Measurements from ENCODE around the gene SYT17. TPM values are rescaled to one million over a fixed set of nuclear protein-coding genes. Genes with fewer than 3 reads are reported as not detected.

SYT17 gene
- total and polyA plus RNA-seq, 4 donors = 3.4 to 13.1 (median 8.6) TPM

GRCh38 chr16:19285431-19285830 is 117.4 kb downstream of the SYT17 start, which contains the start of gene CLEC19A:
CLEC19A (plus strand) TSS chr16:19285731; CDS start chr16:19285852, 121 bp downstream.
- no peak within 1 kb of the TSS for H3K27ac ChIP-seq (ENCODE audit: low read depth in 1 of 2, low read length in 1 of 2)
- no peaks in the 10 kb centered on the region for H3K36me3 ChIP-seq (ENCODE audit: control insufficient read depth in 4 of 4, insufficient read depth in 4 of 4, low read length in 4 of 4)
- H3K4me3 ChIP-seq = no peak within 1 kb of the TSS
- DNase-seq (no peak), ATAC-seq (ENCODE audit: insufficient read depth, low FRiP score) (no peak)
- H3K4me1 ChIP-seq (ENCODE audit: control insufficient read depth in 5 of 5, insufficient read depth in 5 of 5, low read length in 5 of 5) = peaks cover 0 to 7% (median 0%) of the 10 kb centered on the region in 5 donors
- H3K9ac ChIP-seq (ENCODE audit: insufficient read depth in 1 of 2, low read length in 2 of 2) = no peak within 1 kb of the TSS
- H3K9me3 ChIP-seq (ENCODE audit: control insufficient read depth in 4 of 4, insufficient read depth in 3 of 4, low read length in 3 of 4) = peaks cover 0 to 3% (median 0%) of the 10 kb centered on the region in 4 donors
- H3K27me3 ChIP-seq (ENCODE audit: control insufficient read depth in 3 of 3, insufficient read depth in 3 of 3, low read length in 2 of 3) = no peaks in the 10 kb centered on the region
- 84 to 85% methylated on average over 2 of the region's 2 CpGs for WGBS, 2 donors
- no peak for TF ChIP-seq CTCF (IDR thresholded peaks at IDR 0.05; ENCODE audit: control extremely low read depth, extremely low read depth)

GRCh38 chr16:19286827-19287226 is 118.8 kb downstream of the SYT17 start:
- no peak for ATAC-seq (ENCODE audit: insufficient read depth, low FRiP score)

GRCh38 chr16:19287241-19287640 is 119.2 kb downstream of the SYT17 start:
- 86 to 91% methylated on average over 4 of the region's 4 CpGs for WGBS, 2 donors
- H3K9me3 ChIP-seq (ENCODE audit: control insufficient read depth in 4 of 4, insufficient read depth in 3 of 4, low read length in 3 of 4) = peaks cover 0 to 3% (median 0%) of the 10 kb centered on the region in 4 donors
- no peak for ATAC-seq (ENCODE audit: insufficient read depth, low FRiP score)

More at GRCh38 chr16:19286827-19287226, 118.8 kb downstream of the SYT17 start:
- no peak for DNase-seq
- Histone ChIP-seq H3K4me3 (no peak overlapping the region), H3K9ac (ENCODE audit: insufficient read depth in 1 of 2, low read length in 2 of 2) (no peak overlapping the region), H3K9me3 (ENCODE audit: control insufficient read depth in 4 of 4, insufficient read depth in 3 of 4, low read length in 3 of 4) (peaks cover 0 to 3% (median 0%) of the 10 kb centered on the region in 4 donors), H3K27ac (ENCODE audit: low read depth in 1 of 2, low read length in 1 of 2) (no peak overlapping the region), H3K4me1 (ENCODE audit: control insufficient read depth in 5 of 5, insufficient read depth in 5 of 5, low read length in 5 of 5) (peaks cover 0 to 7% (median 0%) of the 10 kb centered on the region in 5 donors), H3K36me3 (ENCODE audit: control insufficient read depth in 4 of 4, insufficient read depth in 4 of 4, low read length in 4 of 4) (no peaks in the 10 kb centered on the region), H3K27me3 (ENCODE audit: control insufficient read depth in 3 of 3, insufficient read depth in 3 of 3, low read length in 2 of 3) (no peaks in the 10 kb centered on the region)
- WGBS, 2 donors = 87 to 93% methylated on average over 2 of the region's 2 CpGs
- no peak for TF ChIP-seq CTCF (IDR thresholded peaks at IDR 0.05; ENCODE audit: control extremely low read depth, extremely low read depth)

More at GRCh38 chr16:19287241-19287640, 119.2 kb downstream of the SYT17 start:
- H3K4me3 ChIP-seq = no peak overlapping the region
- H3K27me3 ChIP-seq (ENCODE audit: control insufficient read depth in 3 of 3, insufficient read depth in 3 of 3, low read length in 2 of 3) = no peaks in the 10 kb centered on the region
- TF ChIP-seq CTCF (IDR thresholded peaks at IDR 0.05; ENCODE audit: control extremely low read depth, extremely low read depth) = no peak
- H3K9ac ChIP-seq (ENCODE audit: insufficient read depth in 1 of 2, low read length in 2 of 2) = no peak overlapping the region
- H3K36me3 ChIP-seq (ENCODE audit: control insufficient read depth in 4 of 4, insufficient read depth in 4 of 4, low read length in 4 of 4) = no peaks in the 10 kb centered on the region
- no peak overlapping the region for H3K27ac ChIP-seq (ENCODE audit: low read depth in 1 of 2, low read length in 1 of 2)
- peaks cover 0 to 7% (median 0%) of the 10 kb centered on the region in 5 donors for H3K4me1 ChIP-seq (ENCODE audit: control insufficient read depth in 5 of 5, insufficient read depth in 5 of 5, low read length in 5 of 5)
- no peak for DNase-seq

All from lung (tissue), 12 donors.